Measurements from ENCODE around the gene ZNF215. TPM values are rescaled to one million over a fixed set of nuclear protein-coding genes. Genes with fewer than 3 reads are reported as not detected.

The ZNF215 gene
- total and polyA plus RNA-seq, 9 donors = 0.42 to 1.9 (median 1.1) TPM

GRCh38 chr11:6992457-6993417 is 66.5 kb downstream of the ZNF215 start:
- TF ChIP-seq CTCF (IDR thresholded peaks at IDR 0.05) (no peak), POLR2A (IDR thresholded peaks at IDR 0.05) (no peak), EP300 (IDR thresholded peaks at IDR 0.05) (no peak)
- no peaks in the 10 kb centered on the region for H3K36me3 ChIP-seq
- H3K4me1 ChIP-seq (ENCODE audit: insufficient read depth) = no peaks in the 10 kb centered on the region
- H3K27ac ChIP-seq = no peak overlapping the region
- intact Hi-C loops (cut with DNase I) = no loop called here
- no peak for DNase-seq
- 17 to 19% (median 17%) methylated on average over 11 of the region's 11 CpGs for WGBS, 3 donors
- no peaks in the 10 kb centered on the region for H3K27me3 ChIP-seq
- no peaks in the 10 kb centered on the region for H3K9me3 ChIP-seq
- no peak overlapping the region for H3K4me3 ChIP-seq

GRCh38 chr11:6995703-6996102 is 69.5 kb downstream of the ZNF215 start:
- intact Hi-C loops (cut with DNase I) = no loop called here
- no peak overlapping the region for H3K27ac ChIP-seq
- peaks cover 0 to 5% of the 10 kb centered on the region in 2 donors for H3K9me3 ChIP-seq
- DNase-seq = no peak
- no peak for TF ChIP-seq EP300 (IDR thresholded peaks at IDR 0.05)
- TF ChIP-seq CTCF (IDR thresholded peaks at IDR 0.05) = no peak
- TF ChIP-seq POLR2A (IDR thresholded peaks at IDR 0.05) = no peak
- H3K36me3 ChIP-seq = no peaks in the 10 kb centered on the region
- H3K4me1 ChIP-seq (ENCODE audit: insufficient read depth) = no peaks in the 10 kb centered on the region
- no peaks in the 10 kb centered on the region for H3K27me3 ChIP-seq
- H3K4me3 ChIP-seq = no peak overlapping the region

DNA sequence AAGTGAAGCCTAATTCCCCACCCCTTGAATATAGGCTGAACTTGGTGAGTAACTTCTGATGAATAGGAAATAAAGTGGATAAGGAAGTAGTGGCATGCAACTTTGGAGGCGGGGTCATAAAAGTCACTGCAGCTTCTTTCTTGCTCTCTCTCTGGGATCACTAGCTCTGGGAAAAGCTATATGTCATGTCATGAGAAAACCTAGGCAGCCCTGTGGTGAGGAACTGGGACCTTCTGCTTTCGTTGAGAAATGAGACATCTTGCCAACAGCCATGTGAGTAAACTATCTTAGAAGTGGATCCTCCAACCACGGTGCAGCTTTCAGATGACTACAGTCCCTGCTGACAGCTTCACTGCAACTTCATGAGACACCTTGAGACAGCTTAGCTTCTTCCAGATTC is 78.3 kb downstream of the ZNF215 start:
- Histone ChIP-seq H3K4me1 (ENCODE audit: insufficient read depth) (no peaks in the 10 kb centered on the region), H3K27ac (no peak overlapping the region), H3K9me3 (peaks cover 0 to 5% of the 10 kb centered on the region in 2 donors), H3K4me3 (no peak overlapping the region), H3K27me3 (no peaks in the 10 kb centered on the region), H3K36me3 (no peaks in the 10 kb centered on the region)
- 63 to 71% (median 67%) methylated on average over 3 of the region's 3 CpGs for WGBS, 3 donors
- DNase-seq = no peak
- TF ChIP-seq POLR2A (IDR thresholded peaks at IDR 0.05) (no peak), EP300 (IDR thresholded peaks at IDR 0.05) (no peak), CTCF (IDR thresholded peaks at IDR 0.05) (no peak)
- intact Hi-C loops (cut with DNase I) = no loop called here

Other genes starting within 250 kb of the ZNF215 start
- gene MRPL17, start 243.1 kb upstream of the ZNF215 start, total RNA-seq = 10 to 100 TPM; 23.0 to 37.9 (median 30.7) TPM
- 10 to 100 TPM; 28.2 to 30.1 TPM for gene MRPL17, start 243.1 kb upstream of the ZNF215 start, polyA plus RNA-seq
- gene OR2AG2, start 154.4 kb upstream of the ZNF215 start, total RNA-seq = under 1 TPM in 4 of 7 donors, not detected in 3; under 0.01 to 0.17 (median 0.05) TPM
- under 1 TPM in 1 of 2 donors, not detected in 1; 0.03 TPM for gene OR2AG2, start 154.4 kb upstream of the ZNF215 start, polyA plus RNA-seq
- gene OR2AG1, start 143.4 kb upstream of the ZNF215 start, total RNA-seq = not detected
- gene OR2AG1, start 143.4 kb upstream of the ZNF215 start, polyA plus RNA-seq = not detected
- under 1 TPM in 5 of 7 donors, not detected in 2; 0.17 to 0.46 (median 0.20) TPM for gene OR6A2, start 126.7 kb upstream of the ZNF215 start, total RNA-seq
- gene OR6A2, start 126.7 kb upstream of the ZNF215 start, polyA plus RNA-seq = not detected
- gene OR10A5, start 80.7 kb upstream of the ZNF215 start, total RNA-seq = not detected
- gene OR10A5, start 80.7 kb upstream of the ZNF215 start, polyA plus RNA-seq = not detected
- not detected for gene OR10A2, start 63.4 kb upstream of the ZNF215 start, total RNA-seq
- gene OR10A2, start 63.4 kb upstream of the ZNF215 start, polyA plus RNA-seq = not detected
- not detected for gene OR10A4, start 49.8 kb upstream of the ZNF215 start, total RNA-seq
- not detected for gene OR10A4, start 49.8 kb upstream of the ZNF215 start, polyA plus RNA-seq
- under 1 TPM in 2 of 7 donors, not detected in 5; 0.22 to 0.92 TPM for gene OR2D2, start 33.9 kb upstream of the ZNF215 start, total RNA-seq
- gene OR2D2, start 33.9 kb upstream of the ZNF215 start, polyA plus RNA-seq = not detected
- not detected for gene OR2D3, start 5.4 kb upstream of the ZNF215 start, total RNA-seq
- not detected for gene OR2D3, start 5.4 kb upstream of the ZNF215 start, polyA plus RNA-seq
- gene ZNF214, start 93.9 kb downstream of the ZNF215 start, total RNA-seq = 1 to 10 TPM; 3.7 to 6.8 (median 6.5) TPM
- gene ZNF214, start 93.9 kb downstream of the ZNF215 start, polyA plus RNA-seq = 1 to 10 TPM; 3.2 to 3.5 TPM
- under 1 TPM in 6 of 7 donors, not detected in 1; 0.10 to 0.33 (median 0.19) TPM for gene NLRP14, start 94.1 kb downstream of the ZNF215 start, total RNA-seq
- under 1 TPM; 0.08 to 0.15 TPM for gene NLRP14, start 94.1 kb downstream of the ZNF215 start, polyA plus RNA-seq
- gene RBMXL2, start 162.6 kb downstream of the ZNF215 start, total RNA-seq = not detected
- gene RBMXL2, start 162.6 kb downstream of the ZNF215 start, polyA plus RNA-seq = not detected

Data from ovary (tissue), 9 donors.